Right lobe of liver (tissue), 4 donors: ENCODE measurements around the gene SLC16A10.

Experiments
- CTCF ChIP-seq, 4 donors: fragments of 200-600 bp in 3 of 4; fragments of 450-650 bp in 1 of 4; IDR thresholded peaks; one replicate each; pipeline versions ENCODE4 v1.5.1 to v1.8.0; 2016 to 2022; ENCODE audit warnings: antibody characterized with exemption in 4 of 4, mild to moderate bottlenecking in 2 of 4
- POLR2A ChIP-seq: fragments of 450-650 bp; IDR thresholded peaks from one replicate; pipeline ENCODE4 v1.6.1; 2017; ENCODE audit warnings: antibody characterized with exemption, mild to moderate bottlenecking
- donor health status: DM: no; HTN: no; CAD: no.
- donor health status: DM: no; HTN: no; CAD: no.
- donor health status: DM: no; HTN: yes; CAD: no.

- TF ChIP-seq POLR2A (no peak), CTCF (IDR thresholded peaks at IDR 0.05) (no peak)
These were observed 176.5 kb downstream of the SLC16A10 start for GRCh38 chr6:111263837-111264236.
